Glutamatergic neuron (in vitro differentiated cells): ENCODE results near the gene ZFPM1. TPM values are rescaled to one million over a fixed set of nuclear protein-coding genes. Genes with fewer than 3 reads are reported as not detected.

Experiments
- DNase-seq: peaks from one replicate; pipeline ENCODE4 v3.0.0; 2022
- H3K27ac Mint-ChIP-seq: one replicate; pipeline ENCODE4 v1.8.0; 2020; ENCODE audit warnings: mild to moderate bottlenecking, mixed read lengths, inconsistent platforms; ENCODE audit not compliant: unreplicated experiment
- H3K27me3 Mint-ChIP-seq: one replicate; pipeline ENCODE4 v1.8.0; 2020; ENCODE audit warnings: mild to moderate bottlenecking, moderate library complexity, mixed read lengths, inconsistent platforms; ENCODE audit not compliant: unreplicated experiment
- H3K36me3 Mint-ChIP-seq: one replicate; pipeline ENCODE4 v1.8.0; 2020; ENCODE audit warnings: mild to moderate bottlenecking, mixed read lengths, inconsistent platforms; ENCODE audit not compliant: unreplicated experiment
- H3K4me1 Mint-ChIP-seq: one replicate; pipeline ENCODE4 v1.8.0; 2020; ENCODE audit warnings: mild to moderate bottlenecking, low read depth, mixed read lengths, inconsistent platforms; ENCODE audit not compliant: unreplicated experiment
- H3K4me3 Mint-ChIP-seq: one replicate; pipeline ENCODE4 v1.8.0; 2020; ENCODE audit warnings: mild to moderate bottlenecking, mixed read lengths, inconsistent platforms; ENCODE audit not compliant: unreplicated experiment
- H3K9me3 Mint-ChIP-seq: one replicate; pipeline ENCODE4 v1.8.0; 2020; ENCODE audit warnings: mild to moderate bottlenecking, moderate library complexity, mixed read lengths, inconsistent platforms; ENCODE audit not compliant: unreplicated experiment
- CTCF ChIP-seq: fragments of 200-600 bp; sonication (generic); IDR thresholded peaks from one replicate; pipeline ENCODE4 v1.5.0; 2021; ENCODE audit not compliant: partially characterized antibody, unreplicated experiment
- total RNA-seq: library from RNA; stranded (reverse); fragmentation: NEBNext Ultra II Directional; extraction: Animal tissue kit (Norgen Biotek cat#: 25700); gene quantifications from one replicate; pipeline ENCODE4 v1.2.1, GENCODE V29; 2021; ENCODE audit not compliant: unreplicated experiment

ZFPM1 gene
- total RNA-seq, 1 donor from 2014 or later: 11.1 TPM

GRCh38 chr16:88569614-88569984, 116.5 kb downstream of the ZFPM1 start:
- H3K36me3 Mint-ChIP-seq: no peaks in the 10 kb centered on the region
- no peak overlapping the region for H3K27ac Mint-ChIP-seq
- peaks cover 2% of the 10 kb centered on the region for H3K4me1 Mint-ChIP-seq
- H3K27me3 Mint-ChIP-seq: peaks cover 3% of the 10 kb centered on the region
- no peak for TF ChIP-seq CTCF
- peak overlapping the region; percentile 84 for H3K4me3 Mint-ChIP-seq
- peaks cover 2% of the 10 kb centered on the region for H3K9me3 Mint-ChIP-seq
- no peak for DNase-seq

GRCh38 chr16:88569985-88570690, 117.1 kb downstream of the ZFPM1 start, which contains the start of gene ZC3H18:
ZC3H18 (plus strand) TSS chr16:88570403; CDS start chr16:88577124, 6,721 bp downstream.
- H3K27me3 Mint-ChIP-seq: peaks cover 3% of the 10 kb centered on the region

GRCh38 chr16:88570691-88571092, 117.6 kb downstream of the ZFPM1 start:
- no peak for DNase-seq
- H3K27me3 Mint-ChIP-seq: peaks cover 3% of the 10 kb centered on the region
- no peaks in the 10 kb centered on the region for H3K36me3 Mint-ChIP-seq
- peaks cover 2% of the 10 kb centered on the region for H3K9me3 Mint-ChIP-seq
- no peak for TF ChIP-seq CTCF
- peak overlapping the region; percentile 92 for H3K4me3 Mint-ChIP-seq
- H3K4me1 Mint-ChIP-seq: peaks cover 2% of the 10 kb centered on the region
- peak overlapping the region; percentile 43 for H3K27ac Mint-ChIP-seq

More at GRCh38 chr16:88569985-88570690, 117.1 kb downstream of the ZFPM1 start, which contains the start of gene ZC3H18:
- TF ChIP-seq CTCF: no peak
- Mint-ChIP-seq H3K9me3 (peaks cover 2% of the 10 kb centered on the region), H3K4me3 (peak within 1 kb of the TSS; percentile 92), H3K27ac (peak within 1 kb of the TSS; percentile 55), H3K36me3 (no peaks in the 10 kb centered on the region), H3K4me1 (peaks cover 2% of the 10 kb centered on the region)
- peak; percentile 98 for DNase-seq

GRCh38 chr16:88575251-88575650, 122.2 kb downstream of the ZFPM1 start:
- no peak for DNase-seq
- Mint-ChIP-seq H3K36me3 (no peaks in the 10 kb centered on the region), H3K9me3 (peaks cover 4% of the 10 kb centered on the region)

More at GRCh38 chr16:88575251-88575650, 122.2 kb downstream of the ZFPM1 start:
- Mint-ChIP-seq H3K4me3 (no peak overlapping the region), H3K4me1 (no peaks in the 10 kb centered on the region), H3K27ac (no peak overlapping the region), H3K27me3 (peaks cover 5% of the 10 kb centered on the region)
- no peak for TF ChIP-seq CTCF
